Skeletal muscle tissue (tissue), 4 donors: ENCODE measurements around the gene ABTB1. TPM values are rescaled to one million over a fixed set of nuclear protein-coding genes. Genes with fewer than 3 reads are reported as not detected.

Experiments used
- H3K27ac ChIP-seq: one replicate; pipeline ENCODE4 v1.7.0; 2013; ENCODE audit warnings: mild to moderate bottlenecking, low read depth, low read length, inconsistent platforms
- H3K27me3 ChIP-seq, 3 donors: one replicate each; pipeline ENCODE4 v1.7.0; 2013; ENCODE audit warnings: low read length in 3 of 3; ENCODE audit not compliant: control insufficient read depth in 3 of 3, insufficient read depth in 3 of 3
- H3K36me3 ChIP-seq, 3 donors: one replicate each; pipeline ENCODE4 v1.7.0; 2013; ENCODE audit warnings: low read length in 3 of 3; ENCODE audit not compliant: control insufficient read depth in 3 of 3, insufficient read depth in 3 of 3
- H3K4me1 ChIP-seq, 3 donors: one replicate each; pipeline ENCODE4 v1.7.0; 2013; ENCODE audit warnings: low read length in 3 of 3, mild to moderate bottlenecking in 3 of 3; ENCODE audit not compliant: control insufficient read depth in 3 of 3, insufficient read depth in 3 of 3
- H3K4me3 ChIP-seq, 3 donors: one replicate each; pipeline ENCODE4 v1.7.0; 2013; ENCODE audit warnings: low read length in 3 of 3
- H3K9ac ChIP-seq, 3 donors: one replicate each; pipeline ENCODE4 v1.7.0; 2013; ENCODE audit warnings: low read length in 3 of 3, mild to moderate bottlenecking in 3 of 3, moderate library complexity in 2 of 3, low read depth in 1 of 3
- H3K9me3 ChIP-seq, 3 donors: one replicate each; pipeline ENCODE4 v1.7.0; 2013; ENCODE audit warnings: low read length in 3 of 3; ENCODE audit not compliant: control insufficient read depth in 3 of 3
- total RNA-seq: library from RNA; depleted of rRNA; stranded (reverse); fragments of >200 nt; gene quantifications from one replicate; pipeline ENCODE4 v1.2.3, GENCODE V29; 2014
- donor health status: Osteomylitis.

Gene ABTB1
- total RNA-seq, 1 donor from 2014 or later, result 6.3 TPM

DNA sequence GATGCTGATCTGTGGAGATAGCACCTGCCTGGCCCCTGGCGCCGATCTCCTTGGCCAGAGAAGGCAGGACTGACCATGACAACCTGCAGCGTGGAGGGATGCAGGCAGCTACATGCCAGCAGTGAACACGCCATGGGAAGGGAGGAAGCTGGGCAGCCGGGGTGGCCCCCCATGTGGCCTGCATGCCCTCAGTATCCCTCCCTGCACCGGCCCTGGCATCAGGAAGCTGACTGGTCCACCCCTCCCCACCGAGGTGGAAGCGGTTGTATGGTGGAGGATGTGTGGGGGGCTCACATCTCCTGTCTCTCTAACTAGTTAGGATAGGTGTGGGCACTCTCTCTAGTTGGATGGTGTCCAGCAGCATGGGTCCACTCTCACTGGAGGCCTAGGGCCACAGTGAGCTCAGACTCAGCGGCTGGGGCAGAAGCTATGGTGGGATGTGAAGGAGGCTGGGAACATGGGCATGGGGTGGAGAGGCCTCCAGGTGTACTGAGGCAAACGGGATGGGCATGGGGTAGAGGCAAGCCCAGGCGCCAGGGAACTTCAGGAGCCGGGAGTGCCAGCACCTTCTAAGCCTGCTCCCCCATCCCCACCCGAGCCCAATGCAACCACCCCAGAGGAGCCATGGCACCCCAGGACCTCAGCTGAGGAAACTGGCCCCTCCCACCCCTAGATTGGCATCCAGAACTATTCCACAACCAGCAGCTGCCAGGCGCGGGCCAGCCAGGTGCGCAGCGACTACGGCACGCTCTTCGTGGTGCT lies 1.8 kb upstream of the ABTB1 start:
- Histone ChIP-seq H3K4me3 (no peak overlapping the region), H3K27ac (no peak overlapping the region), H3K36me3 (peaks cover 5 to 10% (median 5%) of the 10 kb centered on the region in 3 donors), H3K9me3 (no peaks in the 10 kb centered on the region), H3K9ac (no peak overlapping the region), H3K27me3 (no peaks in the 10 kb centered on the region), H3K4me1 (peaks cover 14 to 35% (median 24%) of the 10 kb centered on the region in 3 donors)

DNA sequence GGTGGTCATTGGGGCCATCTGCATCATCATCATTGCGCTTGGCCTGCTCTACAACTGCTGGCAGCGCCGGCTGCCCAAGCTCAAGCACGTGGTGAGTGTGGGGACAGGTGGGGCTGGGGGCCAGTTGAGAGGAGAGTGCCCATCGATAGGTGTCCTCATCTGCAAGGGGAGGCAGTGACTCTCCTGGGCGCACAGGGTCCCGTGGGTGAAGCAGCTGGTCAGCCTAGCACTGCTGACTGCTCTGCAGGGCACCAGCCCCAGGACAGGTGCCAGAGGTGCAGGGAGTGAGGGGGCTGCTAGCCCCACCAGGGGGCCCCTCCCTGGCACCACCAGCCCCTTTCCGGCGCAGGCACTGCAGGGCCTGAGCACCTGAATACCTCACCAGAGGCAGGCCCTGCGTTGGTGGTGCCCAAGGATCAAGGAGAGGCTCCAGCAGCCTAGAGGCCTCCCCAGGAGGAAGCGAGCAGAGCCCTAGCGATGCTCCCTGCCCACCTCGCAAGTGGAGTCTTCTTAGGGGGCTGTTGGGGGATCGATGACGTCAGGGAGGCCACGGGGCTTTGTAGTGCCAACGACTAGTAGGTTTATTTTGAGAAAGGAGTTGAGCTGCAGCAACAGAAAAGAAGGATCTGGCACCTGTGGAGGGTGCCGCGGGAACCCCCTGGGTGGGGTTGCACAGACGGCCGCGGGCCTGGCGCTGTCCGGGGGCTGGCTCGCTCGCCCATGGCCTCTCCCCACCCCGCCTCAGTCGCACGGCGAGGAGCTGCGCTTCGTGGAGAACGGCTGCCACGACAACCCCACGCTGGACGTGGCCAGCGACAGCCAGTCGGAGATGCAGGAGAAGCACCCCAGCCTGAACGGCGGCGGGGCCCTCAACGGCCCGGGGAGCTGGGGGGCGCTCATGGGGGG lies 976 bp upstream of the ABTB1 start:
- Histone ChIP-seq H3K9me3 (no peaks in the 10 kb centered on the region), H3K9ac (peak overlapping the region; percentile 74 to 90 (median 86)), H3K27me3 (no peaks in the 10 kb centered on the region), H3K36me3 (peaks cover 12 to 18% (median 13%) of the 10 kb centered on the region in 3 donors), H3K27ac (peak overlapping the region; percentile 83), H3K4me1 (peaks cover 14 to 41% (median 29%) of the 10 kb centered on the region in 3 donors), H3K4me3 (peak overlapping the region; percentile 48 to 74 (median 70))

DNA sequence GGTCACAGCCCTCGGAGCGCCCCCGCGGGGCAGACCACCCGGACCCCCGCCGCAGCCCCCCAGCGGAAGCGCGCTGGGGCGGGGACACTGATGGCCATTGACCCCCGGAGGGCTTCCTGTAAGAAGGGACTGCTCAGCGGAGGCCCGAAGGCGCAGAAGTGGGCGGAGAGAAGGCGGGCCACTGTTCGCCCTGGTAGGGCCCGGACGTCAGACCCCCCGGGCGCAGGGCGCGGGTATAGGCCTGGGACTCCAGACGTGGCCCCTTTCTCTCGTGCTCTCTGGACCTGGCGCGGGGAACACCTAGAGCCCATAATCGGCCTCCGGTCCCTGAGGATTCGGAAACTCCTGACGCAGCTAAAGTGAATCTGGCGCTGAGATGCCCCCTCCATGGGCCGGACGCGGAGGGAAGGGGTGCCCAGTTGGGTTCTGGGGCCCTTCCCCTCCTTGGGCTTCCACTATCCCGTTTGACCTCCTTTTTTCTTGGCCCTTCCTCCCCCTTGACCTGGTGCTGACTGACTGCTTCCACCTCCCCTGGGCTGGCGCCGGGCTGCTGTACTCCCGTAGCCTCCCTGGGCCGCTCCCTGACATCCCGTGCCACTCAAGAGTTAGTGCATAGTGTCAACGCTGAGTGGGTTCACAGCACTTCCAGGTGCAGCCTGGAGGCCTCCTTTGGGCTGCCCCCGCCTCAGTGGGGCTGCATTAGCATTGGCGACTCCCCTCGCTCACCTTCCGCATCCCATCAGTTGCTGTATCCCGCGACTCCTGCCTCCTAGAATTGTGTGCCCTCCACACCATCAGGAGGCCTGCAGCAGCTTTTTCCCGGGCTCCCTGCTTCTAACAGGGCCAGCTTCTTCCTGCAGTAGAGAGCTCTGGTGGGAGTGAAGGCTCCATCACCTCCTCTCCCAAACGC lies 694 bp downstream of the ABTB1 start:
- peaks cover 24 to 32% (median 27%) of the 10 kb centered on the region in 3 donors for H3K36me3 ChIP-seq
- peaks cover 14 to 47% (median 32%) of the 10 kb centered on the region in 3 donors for H3K4me1 ChIP-seq
- no peaks in the 10 kb centered on the region for H3K9me3 ChIP-seq
- peak overlapping the region; percentile 79 for H3K27ac ChIP-seq
- H3K9ac ChIP-seq, result peak overlapping the region; percentile 77 to 85 (median 81)
- H3K27me3 ChIP-seq, result no peaks in the 10 kb centered on the region
- H3K4me3 ChIP-seq, result peak overlapping the region; percentile 68 to 89 (median 84)

DNA sequence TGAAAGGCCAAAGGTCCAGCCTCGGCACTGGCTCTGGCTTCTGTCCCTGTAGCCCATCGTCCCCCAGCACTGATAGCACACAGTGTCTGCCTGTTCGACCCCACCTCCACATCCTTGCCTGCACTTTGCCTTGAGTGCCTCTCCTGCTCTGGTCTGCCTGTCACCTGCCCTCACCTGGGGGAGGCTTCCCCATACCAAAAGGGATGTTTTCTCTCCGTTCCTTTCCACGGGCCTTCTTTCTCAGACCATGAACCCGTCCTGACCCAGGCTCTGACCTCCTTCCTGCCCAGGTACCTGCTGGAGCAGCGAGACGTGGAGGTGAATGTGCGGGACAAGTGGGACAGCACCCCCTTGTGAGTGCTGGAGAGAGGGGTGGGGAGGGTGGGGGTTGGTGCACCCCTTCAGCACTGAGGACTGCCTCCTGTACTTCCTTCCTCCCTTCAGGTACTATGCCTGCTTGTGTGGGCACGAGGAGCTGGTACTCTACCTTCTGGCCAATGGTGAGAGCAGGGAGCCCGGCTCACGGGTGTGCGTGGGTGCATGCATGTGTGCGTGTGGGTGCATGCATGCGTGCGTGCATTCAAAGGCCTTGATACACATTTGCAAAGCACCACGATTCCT lies 1.5 kb downstream of the ABTB1 start:
- Histone ChIP-seq H3K9me3 (no peaks in the 10 kb centered on the region), H3K4me3 (peak overlapping the region; percentile 68 to 89 (median 84)), H3K9ac (peak overlapping the region; percentile 77 to 85 (median 81)), H3K36me3 (peaks cover 24 to 35% (median 33%) of the 10 kb centered on the region in 3 donors), H3K27me3 (no peaks in the 10 kb centered on the region), H3K27ac (no peak overlapping the region), H3K4me1 (peaks cover 18 to 55% (median 39%) of the 10 kb centered on the region in 3 donors)

DNA sequence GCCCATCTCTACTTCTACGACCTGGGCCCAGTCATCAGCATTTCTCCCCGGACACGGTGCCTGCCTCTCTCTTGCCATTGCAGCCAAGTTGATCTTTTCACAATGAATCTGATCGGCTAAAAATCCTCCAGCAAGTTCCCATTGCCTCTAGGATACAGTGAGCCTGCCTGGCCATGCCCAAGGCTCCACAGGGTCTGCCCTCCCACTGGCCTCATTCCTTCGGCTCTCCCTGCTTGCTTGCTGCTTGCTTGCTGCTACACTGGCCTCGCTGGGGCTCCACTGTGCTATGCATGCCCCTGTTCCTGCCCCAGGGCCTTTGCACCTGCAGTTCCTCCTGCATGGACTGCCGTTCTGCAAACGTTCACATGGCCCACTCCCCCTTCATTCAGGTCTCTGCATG lies 2.0 kb downstream of the ABTB1 start:
- Histone ChIP-seq H3K4me3 (peak overlapping the region in 1 of 3 donors; percentile 22), H3K4me1 (peaks cover 18 to 55% (median 39%) of the 10 kb centered on the region in 3 donors), H3K27ac (no peak overlapping the region), H3K36me3 (peaks cover 25 to 37% (median 34%) of the 10 kb centered on the region in 3 donors), H3K27me3 (no peaks in the 10 kb centered on the region), H3K9me3 (no peaks in the 10 kb centered on the region), H3K9ac (no peak overlapping the region)

DNA sequence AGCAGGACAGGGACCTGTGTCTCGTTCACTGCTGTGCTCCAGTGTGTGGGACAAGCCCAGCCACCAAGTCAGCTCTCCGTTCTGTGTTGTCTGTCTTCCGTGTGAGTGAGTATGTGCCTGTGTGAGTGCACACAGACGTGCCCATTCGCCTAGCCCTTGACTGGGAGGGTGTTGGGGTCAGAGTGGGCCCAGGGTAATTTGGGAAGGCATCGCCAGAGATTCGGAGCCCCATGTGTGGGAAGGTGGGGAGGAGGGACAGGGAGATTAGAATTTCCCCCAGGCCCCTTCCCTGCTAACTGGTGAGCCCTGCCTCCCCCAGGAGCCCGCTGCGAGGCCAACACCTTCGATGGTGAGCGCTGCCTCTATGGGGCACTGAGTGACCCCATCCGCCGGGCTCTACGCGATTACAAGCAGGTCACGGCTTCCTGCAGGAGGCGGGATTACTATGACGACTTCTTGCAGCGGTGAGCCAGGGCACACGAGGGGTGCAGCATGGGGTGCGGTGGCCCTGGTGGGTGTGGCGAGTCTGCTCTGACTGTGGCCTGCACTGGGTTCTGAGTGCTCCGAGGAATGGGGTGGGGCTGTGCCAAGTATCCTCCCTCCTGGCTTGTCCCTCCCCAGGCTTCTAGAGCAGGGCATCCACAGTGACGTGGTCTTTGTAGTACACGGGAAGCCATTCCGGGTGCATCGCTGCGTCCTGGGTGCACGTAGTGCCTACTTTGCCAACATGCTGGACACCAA lies 3.1 kb downstream of the ABTB1 start:
- H3K9me3 ChIP-seq, result no peaks in the 10 kb centered on the region
- H3K9ac ChIP-seq, result peak overlapping the region in 1 of 3 donors; percentile 16
- H3K4me1 ChIP-seq, result peaks cover 18 to 55% (median 39%) of the 10 kb centered on the region in 3 donors
- peaks cover 27 to 44% (median 43%) of the 10 kb centered on the region in 3 donors for H3K36me3 ChIP-seq
- H3K27ac ChIP-seq, result no peak overlapping the region
- no peaks in the 10 kb centered on the region for H3K27me3 ChIP-seq
- peak overlapping the region in 1 of 3 donors; percentile 22 for H3K4me3 ChIP-seq

DNA sequence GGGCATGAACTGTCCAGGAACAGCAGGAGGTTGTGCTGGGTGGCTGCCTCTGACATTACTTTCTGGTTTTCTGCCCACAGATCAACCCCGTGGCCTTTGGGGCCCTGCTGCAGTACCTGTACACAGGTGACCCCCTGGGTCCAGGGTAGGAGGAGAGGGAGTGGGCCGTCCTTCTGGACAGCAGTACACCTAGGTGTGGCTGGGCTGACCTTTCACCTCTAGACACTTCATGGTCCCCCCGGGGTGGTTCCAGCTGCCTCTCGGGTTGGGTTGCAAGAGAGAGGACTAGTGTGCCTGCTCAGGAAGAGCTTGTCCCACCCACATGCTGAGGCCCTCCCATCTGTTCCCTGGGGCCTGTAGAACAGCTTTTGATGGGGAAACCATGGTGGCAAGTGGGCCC lies 3.7 kb downstream of the ABTB1 start:
- peak overlapping the region in 1 of 3 donors; percentile 16 for H3K9ac ChIP-seq
- peaks cover 18 to 53% (median 39%) of the 10 kb centered on the region in 3 donors for H3K4me1 ChIP-seq
- no peaks in the 10 kb centered on the region for H3K9me3 ChIP-seq
- no peaks in the 10 kb centered on the region for H3K27me3 ChIP-seq
- no peak overlapping the region for H3K27ac ChIP-seq
- H3K4me3 ChIP-seq, result peak overlapping the region in 1 of 3 donors; percentile 22
- H3K36me3 ChIP-seq, result peaks cover 27 to 44% (median 43%) of the 10 kb centered on the region in 3 donors

DNA sequence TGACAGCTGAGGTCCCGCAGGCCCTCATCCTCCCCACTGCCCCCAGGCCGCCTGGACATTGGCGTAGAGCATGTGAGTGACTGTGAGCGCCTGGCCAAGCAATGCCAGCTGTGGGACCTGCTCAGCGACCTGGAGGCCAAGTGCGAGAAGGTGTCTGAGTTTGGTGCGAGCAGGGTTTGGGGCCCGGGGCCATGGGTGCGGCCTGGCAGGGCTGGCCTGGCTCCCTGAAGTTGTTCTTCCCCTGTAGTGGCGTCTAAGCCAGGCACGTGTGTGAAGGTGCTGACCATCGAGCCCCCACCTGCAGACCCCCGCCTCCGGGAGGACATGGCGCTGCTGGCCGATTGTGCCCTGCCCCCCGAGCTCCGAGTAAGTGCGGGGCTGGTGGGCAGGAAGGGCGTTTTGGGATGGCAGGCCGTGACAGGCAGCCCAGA lies 4.2 kb downstream of the ABTB1 start:
- no peak overlapping the region for H3K27ac ChIP-seq
- H3K9me3 ChIP-seq, result no peaks in the 10 kb centered on the region
- H3K27me3 ChIP-seq, result no peaks in the 10 kb centered on the region
- H3K9ac ChIP-seq, result no peak overlapping the region
- peaks cover 27 to 44% (median 43%) of the 10 kb centered on the region in 3 donors for H3K36me3 ChIP-seq
- H3K4me1 ChIP-seq, result peaks cover 14 to 48% (median 36%) of the 10 kb centered on the region in 3 donors
- H3K4me3 ChIP-seq, result no peak overlapping the region
